Stimulated activated CD4-positive, alpha-beta T cell treated with anti-CD3 and anti-CD28 coated beads, TNF-alpha, amount 100 ng/mL, for 48 hours (primary cell): Measurements from ENCODE around the gene EEF1AKMT2.
"Not testable (repeated sequence)": the region's sequence is repeated elsewhere in the genome, so short reads cannot be mapped to it uniquely, and the experiment has no call there.

Experiments used
- DNase-seq, 3 donors: peaks; one replicate each; pipeline ENCODE4 v3.0.0-alpha.2; 2020; ENCODE audit warnings: low read depth in 3 of 3

Gene EEF1AKMT2

GRCh38 chr10:124755581-124755980 lies 36.1 kb downstream of the EEF1AKMT2 start:
- no peak for DNase-seq

GRCh38 chr10:124754227-124754626 lies 37.5 kb downstream of the EEF1AKMT2 start:
- no peak for DNase-seq

GRCh38 chr10:124748953-124749645 lies 42.6 kb downstream of the EEF1AKMT2 start:
- no peak for DNase-seq

DNA sequence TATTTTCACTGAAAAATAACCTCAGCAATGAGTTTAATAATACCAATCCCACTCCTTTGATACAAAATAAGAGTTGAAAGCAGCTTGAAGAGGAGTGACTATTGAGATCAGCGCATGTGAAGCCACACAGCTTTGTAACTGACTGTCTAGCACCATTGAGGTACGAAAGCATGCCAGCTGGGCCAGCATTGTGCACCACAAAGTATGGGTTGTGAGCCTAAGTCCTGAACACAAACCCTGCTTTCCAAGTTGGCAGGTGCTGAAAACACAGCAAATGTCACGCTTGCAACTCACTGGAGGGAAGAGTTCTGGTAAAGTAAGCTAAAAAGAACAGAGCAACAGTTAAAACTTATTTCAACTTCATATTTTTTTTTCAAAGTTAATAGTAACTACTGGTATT lies 43.5 kb downstream of the EEF1AKMT2 start:
- no peak for DNase-seq

GRCh38 chr10:124747745-124748144 lies 43.9 kb downstream of the EEF1AKMT2 start:
- no peak for DNase-seq

- no peak for DNase-seq
Observed at GRCh38 chr10:124746992-124747391, 44.7 kb downstream of the EEF1AKMT2 start.

GRCh38 chr10:124746447-124746846 lies 45.2 kb downstream of the EEF1AKMT2 start:
- DNase-seq = not testable (repeated sequence)

- DNase-seq = no peak
Observed at GRCh38 chr10:124745673-124746072, 46.0 kb downstream of the EEF1AKMT2 start.

DNA sequence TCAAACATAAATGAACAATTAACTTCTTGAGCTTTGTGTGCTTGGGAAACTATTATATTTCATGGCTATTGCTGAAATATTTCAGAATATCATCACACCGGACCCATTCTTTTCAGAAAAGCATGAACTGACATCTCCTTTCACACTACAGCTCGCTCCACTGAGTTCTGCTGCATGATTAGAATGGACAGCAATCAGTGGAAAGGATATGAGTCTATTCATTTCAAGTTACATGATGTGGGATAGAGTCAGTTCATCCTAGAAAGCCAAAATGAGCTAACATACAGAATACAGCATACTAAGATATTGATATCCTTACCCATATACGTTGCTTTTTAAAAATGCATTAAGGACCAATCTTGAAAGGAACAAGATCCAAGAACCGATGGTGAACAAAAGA lies 46.4 kb downstream of the EEF1AKMT2 start:
- DNase-seq = no peak

DNA sequence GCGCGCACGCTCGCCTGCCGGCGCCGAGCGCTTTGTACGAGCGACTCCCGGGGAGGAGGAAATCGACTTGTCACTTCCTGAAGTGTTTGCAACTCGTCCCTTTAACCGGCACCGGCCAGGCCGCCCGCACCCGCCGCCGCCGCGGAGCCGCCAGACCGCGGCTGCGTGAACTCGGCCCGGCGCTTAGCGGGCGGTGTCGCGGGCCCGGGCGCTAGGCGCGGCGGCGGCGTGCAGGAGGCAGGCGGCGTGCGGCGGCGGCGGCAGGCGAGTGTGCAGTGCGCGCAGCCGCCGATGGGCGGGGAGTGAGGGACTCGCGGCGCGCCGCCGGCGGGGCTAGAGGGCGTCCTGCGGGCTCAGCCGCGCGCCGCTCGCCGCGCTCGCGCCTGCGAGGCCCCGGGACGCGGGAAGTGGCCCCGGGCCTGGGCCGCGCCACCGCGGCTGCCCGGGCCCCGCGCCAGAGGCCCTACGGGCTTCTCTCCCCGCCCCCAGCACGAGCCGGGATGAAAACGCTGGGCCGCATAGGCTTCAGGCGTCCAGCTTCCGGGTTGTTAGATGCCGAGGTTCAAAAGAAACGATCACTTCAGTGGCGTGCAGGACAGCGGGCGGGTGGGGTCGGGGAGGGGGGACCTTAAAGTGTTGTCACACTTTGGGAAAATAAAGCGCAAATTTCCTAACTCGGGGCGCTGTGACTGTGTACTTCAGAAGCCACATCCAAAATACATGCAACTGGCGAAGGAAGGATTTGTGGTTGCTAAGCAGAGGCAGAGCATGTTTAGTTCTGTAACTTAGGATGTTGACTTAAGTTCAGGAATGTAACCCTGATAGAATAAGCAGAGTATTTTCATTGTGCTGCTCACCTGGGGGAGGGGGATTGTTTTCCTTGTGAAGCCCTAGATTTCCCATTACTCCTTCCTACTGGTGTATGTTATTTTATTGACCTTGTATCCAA lies 47.3 kb downstream of the EEF1AKMT2 start, which contains the start of gene FAM53B:
FAM53B (minus strand) TSS at position 277 of the 949 bp plus-strand sequence. CDS start 37,665 bp downstream, outside the sequence.
- peak; percentile 51 to 75 (median 63) for DNase-seq

GRCh38 chr10:124743191-124744101 lies 48.2 kb downstream of the EEF1AKMT2 start:
- no peak for DNase-seq

DNA sequence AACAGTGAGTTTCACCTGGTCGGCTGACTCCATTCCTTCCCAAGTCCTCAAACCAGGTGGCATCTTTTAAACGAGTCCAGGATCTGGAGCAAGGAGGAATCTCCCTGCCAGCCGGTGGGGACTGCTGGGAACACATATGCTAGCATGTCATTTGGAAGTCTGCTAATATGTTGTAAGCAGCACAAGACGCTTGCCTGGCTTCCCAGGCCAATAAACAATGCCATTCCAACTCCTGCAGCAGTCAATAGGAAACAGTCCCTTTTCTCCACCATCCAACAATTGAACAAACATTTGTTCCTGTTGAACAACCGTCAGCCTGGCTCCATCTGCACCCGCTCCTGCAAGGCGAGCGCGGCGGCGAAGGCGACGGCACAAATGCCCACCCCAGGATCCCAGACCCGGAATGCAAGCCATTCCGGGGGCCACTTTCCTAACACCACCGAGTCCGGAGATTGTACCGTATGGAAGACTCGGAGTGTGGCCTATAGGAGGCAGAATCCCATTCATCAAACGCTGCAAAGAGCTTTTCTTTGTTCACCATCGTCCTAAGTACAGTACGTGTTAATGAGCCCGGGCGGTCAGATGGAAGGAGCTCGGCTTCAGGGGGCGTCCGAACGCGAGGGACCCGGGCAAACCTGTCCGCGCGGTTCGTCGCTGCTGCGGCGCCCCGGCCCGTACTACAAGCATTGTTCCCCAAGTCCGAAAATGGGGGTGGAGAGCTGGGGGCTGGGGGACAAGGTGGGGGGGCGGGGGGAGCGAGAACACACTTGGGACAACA lies 49.1 kb downstream of the EEF1AKMT2 start:
- DNase-seq = no peak

DNA sequence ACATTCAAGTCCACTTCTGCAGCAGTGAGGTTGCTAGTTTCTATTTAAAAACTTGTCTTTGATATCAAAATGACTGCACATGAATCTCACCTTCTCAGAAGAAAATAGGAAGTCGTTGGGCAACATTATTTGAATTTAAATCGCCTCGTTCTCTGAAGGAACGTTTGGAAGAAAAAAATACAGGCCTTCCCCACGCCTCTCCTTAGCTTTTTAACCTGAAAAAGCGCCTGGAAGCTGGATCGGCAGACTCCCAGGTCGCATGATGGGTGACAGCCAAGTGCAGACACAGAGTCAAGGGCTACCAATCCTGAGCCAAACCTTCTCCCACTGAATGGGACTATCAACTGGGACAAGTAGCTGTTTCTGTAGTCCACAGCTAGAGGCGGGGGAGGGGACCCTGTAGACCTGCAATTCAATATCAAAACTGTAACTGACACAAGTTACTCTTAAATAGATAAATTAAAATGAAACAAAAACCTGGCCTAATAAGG lies 49.7 kb downstream of the EEF1AKMT2 start:
- no peak for DNase-seq

DNA sequence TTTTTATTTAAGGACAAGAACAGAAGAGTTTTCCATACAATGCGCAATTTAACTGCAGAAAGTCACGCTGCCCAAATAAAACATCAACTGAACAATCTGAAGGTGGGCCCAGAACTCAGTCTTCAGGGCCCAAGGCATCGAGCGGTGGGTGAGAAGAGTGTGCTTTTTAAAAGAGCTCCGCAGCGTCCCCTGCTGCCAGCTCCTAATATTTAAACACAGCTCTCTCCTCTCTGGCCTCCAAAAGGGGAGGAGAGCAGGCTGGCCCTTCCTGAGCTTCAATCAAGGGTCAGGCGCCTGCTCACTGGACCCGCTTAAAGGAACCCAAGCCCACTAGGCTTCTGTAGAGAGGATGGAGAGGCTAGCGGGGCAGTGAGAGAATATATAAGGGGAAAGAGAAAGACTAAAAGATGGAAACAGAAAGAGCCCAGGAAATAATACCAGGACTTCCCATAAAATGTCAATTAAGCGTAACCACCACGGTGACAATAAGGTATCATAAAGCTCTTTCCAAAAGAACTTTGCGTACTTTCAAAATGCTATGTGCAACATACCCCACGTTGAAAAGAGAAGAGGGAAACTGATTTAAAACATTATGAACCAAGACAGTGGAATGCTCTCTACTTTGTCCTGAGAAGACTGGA lies 50.3 kb downstream of the EEF1AKMT2 start:
- DNase-seq = peak in 2 of 3 donors; percentile 52 to 78

- no peak for DNase-seq
Observed at GRCh38 chr10:124740369-124741280, 51.1 kb downstream of the EEF1AKMT2 start.

DNA sequence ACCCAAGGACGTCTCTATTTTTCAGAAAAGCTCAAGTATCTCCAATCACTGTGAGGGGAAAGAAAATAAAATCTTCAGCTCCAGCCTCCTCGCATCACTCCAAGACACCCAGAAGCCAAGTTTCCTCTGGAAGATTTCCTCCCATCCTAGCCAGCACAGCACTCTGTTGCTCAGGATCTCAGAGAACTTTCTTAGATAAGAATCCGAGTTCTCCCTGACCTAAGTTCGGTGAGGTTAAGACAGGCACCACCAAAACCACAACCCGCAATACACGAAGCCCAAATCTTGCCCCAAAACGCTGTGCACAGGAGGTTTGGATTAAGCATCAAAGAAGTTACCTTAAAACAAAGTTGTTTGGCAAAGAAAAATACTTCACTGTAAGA lies 51.7 kb downstream of the EEF1AKMT2 start:
- no peak for DNase-seq

GRCh38 chr10:124739119-124739921 lies 52.4 kb downstream of the EEF1AKMT2 start:
- DNase-seq = no peak

- DNase-seq = no peak
Observed at GRCh38 chr10:124738441-124738840, 53.2 kb downstream of the EEF1AKMT2 start.
